IPS DF 6.9 (cell line): ENCODE data around the gene KCNJ8.

Experiments
- DNase-seq: peaks from one replicate; pipeline ENCODE4 v3.0.0-alpha.2; 2013; ENCODE audit warnings: low read depth, low spot score
- H3K27ac ChIP-seq: one replicate; pipeline ENCODE4 v1.5.1; 2013; ENCODE audit warnings: low read length, control low read depth
- H3K27me3 ChIP-seq: 2 replicates; pipeline ENCODE4 v1.6.1; 2013; ENCODE audit warnings: mild to moderate bottlenecking, low read length; ENCODE audit not compliant: control insufficient read depth, insufficient read depth
- H3K36me3 ChIP-seq: 2 replicates; pipeline ENCODE4 v1.6.1; 2013; ENCODE audit warnings: low read length; ENCODE audit not compliant: control insufficient read depth, insufficient read depth
- H3K4me1 ChIP-seq: 2 replicates; pipeline ENCODE4 v1.6.1; 2013; ENCODE audit warnings: low read length; ENCODE audit not compliant: control insufficient read depth, insufficient read depth
- H3K4me3 ChIP-seq: 2 replicates; pipeline ENCODE4 v1.5.1; 2013; ENCODE audit warnings: mild to moderate bottlenecking, low read length
- H3K9me3 ChIP-seq: 2 replicates; pipeline ENCODE4 v1.6.1; 2013; ENCODE audit warnings: low read length, inconsistent platforms; ENCODE audit not compliant: control insufficient read depth, insufficient read depth
- WGBS: extraction: QIAGEN DNeasy Blood & Tissue Kit; methylation state at CpG from one replicate; pipeline ENCODE4 v1.1.7; 2013; ENCODE audit warnings: mixed read lengths, missing lambda C conversion rate; ENCODE audit not compliant: insufficient read length, insufficient coverage; 5-methylcytosine and 5-hydroxymethylcytosine counted together

The KCNJ8 gene

GRCh38 chr12:21715386-21715785 lies 59.1 kb downstream of the KCNJ8 start:
- Histone ChIP-seq H3K4me3 (no peak overlapping the region), H3K9me3 (no peaks in the 10 kb centered on the region), H3K36me3 (no peaks in the 10 kb centered on the region), H3K27me3 (no peaks in the 10 kb centered on the region), H3K27ac (no peak overlapping the region), H3K4me1 (no peaks in the 10 kb centered on the region)
- no CpG with 5 or more reads among the region's 2 CpGs for WGBS
- DNase-seq = no peak
